K562 (cell line): ENCODE data around the gene CREB3L1.

Experiments
- ZNF324 ChIP-seq: fragments of 250-450 bp; sonication (Bioruptor Pico); IDR thresholded peaks from 2 replicates; pipeline ENCODE4 v1.4.0; 2020; ENCODE audit warnings: mild to moderate bottlenecking
- TF ChIP-seq, protein P1 (sequence below), 3 experiments: IDR thresholded peaks in 2 of 3; conservative IDR thresholded peaks in 1 of 3; 2 replicates each; pipeline ENCODE4 v1.5.1; 2011 to 2012; ENCODE audit warnings: low read length in 3 of 3, mild to moderate bottlenecking in 3 of 3, control low read depth in 2 of 3, improper control_type of control experiment in 1 of 3, inconsistent platforms in 1 of 3, low read depth in 1 of 3, mixed read lengths in 1 of 3, moderate library complexity in 1 of 3; ENCODE audit not compliant: insufficient read depth in 2 of 3
- TF ChIP-seq, protein P2 (sequence below): sonication (generic); formaldehyde crosslinking; IDR thresholded peaks from 2 replicates; pipeline ENCODE4 v1.8.0; 2023; ENCODE audit warnings: mild to moderate bottlenecking, missing genetic modification reagents

- TF ChIP-seq, protein P1, sequence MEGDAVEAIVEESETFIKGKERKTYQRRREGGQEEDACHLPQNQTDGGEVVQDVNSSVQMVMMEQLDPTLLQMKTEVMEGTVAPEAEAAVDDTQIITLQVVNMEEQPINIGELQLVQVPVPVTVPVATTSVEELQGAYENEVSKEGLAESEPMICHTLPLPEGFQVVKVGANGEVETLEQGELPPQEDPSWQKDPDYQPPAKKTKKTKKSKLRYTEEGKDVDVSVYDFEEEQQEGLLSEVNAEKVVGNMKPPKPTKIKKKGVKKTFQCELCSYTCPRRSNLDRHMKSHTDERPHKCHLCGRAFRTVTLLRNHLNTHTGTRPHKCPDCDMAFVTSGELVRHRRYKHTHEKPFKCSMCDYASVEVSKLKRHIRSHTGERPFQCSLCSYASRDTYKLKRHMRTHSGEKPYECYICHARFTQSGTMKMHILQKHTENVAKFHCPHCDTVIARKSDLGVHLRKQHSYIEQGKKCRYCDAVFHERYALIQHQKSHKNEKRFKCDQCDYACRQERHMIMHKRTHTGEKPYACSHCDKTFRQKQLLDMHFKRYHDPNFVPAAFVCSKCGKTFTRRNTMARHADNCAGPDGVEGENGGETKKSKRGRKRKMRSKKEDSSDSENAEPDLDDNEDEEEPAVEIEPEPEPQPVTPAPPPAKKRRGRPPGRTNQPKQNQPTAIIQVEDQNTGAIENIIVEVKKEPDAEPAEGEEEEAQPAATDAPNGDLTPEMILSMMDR (IDR thresholded peaks at IDR 0.05 in 2 of 3, conservative IDR thresholded peaks at IDR 0.05 in 1 of 3; ENCODE audit: insufficient read depth in 2 of 3, low read depth in 1 of 3, low read length in 3 of 3) = no peak
- TF ChIP-seq, protein P2, sequence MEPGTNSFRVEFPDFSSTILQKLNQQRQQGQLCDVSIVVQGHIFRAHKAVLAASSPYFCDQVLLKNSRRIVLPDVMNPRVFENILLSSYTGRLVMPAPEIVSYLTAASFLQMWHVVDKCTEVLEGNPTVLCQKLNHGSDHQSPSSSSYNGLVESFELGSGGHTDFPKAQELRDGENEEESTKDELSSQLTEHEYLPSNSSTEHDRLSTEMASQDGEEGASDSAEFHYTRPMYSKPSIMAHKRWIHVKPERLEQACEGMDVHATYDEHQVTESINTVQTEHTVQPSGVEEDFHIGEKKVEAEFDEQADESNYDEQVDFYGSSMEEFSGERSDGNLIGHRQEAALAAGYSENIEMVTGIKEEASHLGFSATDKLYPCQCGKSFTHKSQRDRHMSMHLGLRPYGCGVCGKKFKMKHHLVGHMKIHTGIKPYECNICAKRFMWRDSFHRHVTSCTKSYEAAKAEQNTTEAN (CRISPR knock-in tag) = no peak
- TF ChIP-seq ZNF324 (CRISPR knock-in tag) = no peak
Measured at GRCh38 chr11:46366260-46366659, 88.8 kb downstream of the CREB3L1 start.
